ENCODE measurements around the gene SPECC1L. TPM values are rescaled to one million over a fixed set of nuclear protein-coding genes. Genes with fewer than 3 reads are reported as not detected.
"Not testable (repeated sequence)": the region's sequence is repeated elsewhere in the genome, so short reads cannot be mapped to it uniquely, and the experiment has no call there.

Gene SPECC1L
- total RNA-seq, 1 donor from 2014 or later: 173 TPM

- Mint-ChIP-seq H3K4me1 (ENCODE audit: low read depth, unreplicated experiment) (peaks cover 35% of the 10 kb centered on the region), H3K36me3 (ENCODE audit: unreplicated experiment) (no peaks in the 10 kb centered on the region), H3K4me3 (ENCODE audit: unreplicated experiment) (no peak overlapping the region), H3K27ac (ENCODE audit: unreplicated experiment) (no peak overlapping the region), H3K9me3 (ENCODE audit: unreplicated experiment) (peaks cover 2% of the 10 kb centered on the region), H3K27me3 (ENCODE audit: unreplicated experiment) (peaks cover 2% of the 10 kb centered on the region)
- no peak for TF ChIP-seq CTCF (IDR thresholded peaks at IDR 0.05; ENCODE audit: partially characterized antibody, unreplicated experiment)
- DNase-seq: no peak
Observed at GRCh38 chr22:24291515-24292201, 21.0 kb downstream of the SPECC1L start.

- H3K4me3 Mint-ChIP-seq (ENCODE audit: unreplicated experiment); H3K27ac Mint-ChIP-seq (ENCODE audit: unreplicated experiment): not testable (repeated sequence)
Observed at GRCh38 chr22:24292202-24292830, 21.7 kb downstream of the SPECC1L start.

GRCh38 chr22:24294913-24295312 lies 24.3 kb downstream of the SPECC1L start:
- not testable (repeated sequence) for DNase-seq; H3K36me3 Mint-ChIP-seq (ENCODE audit: unreplicated experiment); H3K27ac Mint-ChIP-seq (ENCODE audit: unreplicated experiment); H3K27me3 Mint-ChIP-seq (ENCODE audit: unreplicated experiment); H3K9me3 Mint-ChIP-seq (ENCODE audit: unreplicated experiment); H3K4me3 Mint-ChIP-seq (ENCODE audit: unreplicated experiment)
- H3K4me1 Mint-ChIP-seq (ENCODE audit: low read depth, unreplicated experiment): peaks cover 17% of the 10 kb centered on the region

More at GRCh38 chr22:24292202-24292830, 21.7 kb downstream of the SPECC1L start:
- DNase-seq; H3K36me3 Mint-ChIP-seq (ENCODE audit: unreplicated experiment); H3K27me3 Mint-ChIP-seq (ENCODE audit: unreplicated experiment); H3K9me3 Mint-ChIP-seq (ENCODE audit: unreplicated experiment): not testable (repeated sequence)
- H3K4me1 Mint-ChIP-seq (ENCODE audit: low read depth, unreplicated experiment): peaks cover 31% of the 10 kb centered on the region

GRCh38 chr22:24298497-24299155 lies 28.0 kb downstream of the SPECC1L start:
- H3K27me3 Mint-ChIP-seq (ENCODE audit: unreplicated experiment); H3K4me3 Mint-ChIP-seq (ENCODE audit: unreplicated experiment); H3K27ac Mint-ChIP-seq (ENCODE audit: unreplicated experiment); DNase-seq; H3K36me3 Mint-ChIP-seq (ENCODE audit: unreplicated experiment); H3K4me1 Mint-ChIP-seq (ENCODE audit: low read depth, unreplicated experiment); H3K9me3 Mint-ChIP-seq (ENCODE audit: unreplicated experiment): not testable (repeated sequence)

GRCh38 chr22:24300522-24300921 lies 29.9 kb downstream of the SPECC1L start:
- DNase-seq; H3K4me1 Mint-ChIP-seq (ENCODE audit: low read depth, unreplicated experiment); H3K36me3 Mint-ChIP-seq (ENCODE audit: unreplicated experiment); H3K9me3 Mint-ChIP-seq (ENCODE audit: unreplicated experiment); H3K4me3 Mint-ChIP-seq (ENCODE audit: unreplicated experiment); H3K27me3 Mint-ChIP-seq (ENCODE audit: unreplicated experiment); H3K27ac Mint-ChIP-seq (ENCODE audit: unreplicated experiment): not testable (repeated sequence)

- H3K27me3 Mint-ChIP-seq (ENCODE audit: unreplicated experiment): peaks cover 2% of the 10 kb centered on the region
- H3K9me3 Mint-ChIP-seq (ENCODE audit: unreplicated experiment): no peaks in the 10 kb centered on the region
- TF ChIP-seq CTCF (IDR thresholded peaks at IDR 0.05; ENCODE audit: partially characterized antibody, unreplicated experiment): no peak
- no peak for DNase-seq
- H3K27ac Mint-ChIP-seq (ENCODE audit: unreplicated experiment): peak overlapping the region; percentile 77
- H3K36me3 Mint-ChIP-seq (ENCODE audit: unreplicated experiment): peaks cover 20% of the 10 kb centered on the region
- no peak overlapping the region for H3K4me3 Mint-ChIP-seq (ENCODE audit: unreplicated experiment)
- H3K4me1 Mint-ChIP-seq (ENCODE audit: low read depth, unreplicated experiment): peaks cover 4% of the 10 kb centered on the region
Observed at GRCh38 chr22:24302591-24302990, 32.0 kb downstream of the SPECC1L start.

GRCh38 chr22:24303007-24303406 lies 32.4 kb downstream of the SPECC1L start:
- no peaks in the 10 kb centered on the region for H3K9me3 Mint-ChIP-seq (ENCODE audit: unreplicated experiment)

More at GRCh38 chr22:24303007-24303406, 32.4 kb downstream of the SPECC1L start:
- no peak overlapping the region for H3K27ac Mint-ChIP-seq (ENCODE audit: unreplicated experiment)
- peaks cover 4% of the 10 kb centered on the region for H3K4me1 Mint-ChIP-seq (ENCODE audit: low read depth, unreplicated experiment)
- H3K36me3 Mint-ChIP-seq (ENCODE audit: unreplicated experiment): peaks cover 20% of the 10 kb centered on the region
- DNase-seq: no peak
- no peak for TF ChIP-seq CTCF (IDR thresholded peaks at IDR 0.05; ENCODE audit: partially characterized antibody, unreplicated experiment)
- H3K4me3 Mint-ChIP-seq (ENCODE audit: unreplicated experiment): no peak overlapping the region
- H3K27me3 Mint-ChIP-seq (ENCODE audit: unreplicated experiment): peaks cover 2% of the 10 kb centered on the region

Measured in glutamatergic neuron (in vitro differentiated cells).